GM12878 (cell line): ENCODE results near the gene SNRNP27. TPM values are rescaled to one million over a fixed set of nuclear protein-coding genes. Genes with fewer than 3 reads are reported as not detected.

ENCODE experiments used
- ATF7 ChIP-seq: fragments of 450-650 bp; IDR thresholded peaks from 2 replicates; pipeline ENCODE4 v1.6.1; 2016; ENCODE audit warnings: low read depth, mild to moderate bottlenecking
- HDAC2 ChIP-seq: fragments of 200-600 bp; sonication (generic); IDR thresholded peaks from 2 replicates; pipeline ENCODE4 v1.6.1; 2017
- KAT2A ChIP-seq: conservative IDR thresholded peaks from 2 replicates; pipeline ENCODE4 v1.6.1; 2011; ENCODE audit warnings: low read depth, low read length; ENCODE audit not compliant: control insufficient read depth
- NFXL1 ChIP-seq: fragments of 450-650 bp; IDR thresholded peaks from 2 replicates; pipeline ENCODE4 v1.6.1; 2017; ENCODE audit warnings: antibody characterized with exemption, mild to moderate bottlenecking, borderline replicate concordance
- NFYA ChIP-seq: IDR thresholded peaks from 2 replicates; pipeline ENCODE4 v1.6.1; 2011; ENCODE audit warnings: low read depth, mild to moderate bottlenecking, low read length, improper control_type of control experiment, borderline replicate concordance
- POLR2A ChIP-seq: IDR thresholded peaks from 2 replicates; pipeline ENCODE4 v1.6.1; 2011; ENCODE audit warnings: low read depth, mild to moderate bottlenecking, low read length
- RB1 ChIP-seq: fragments of 450-650 bp; formaldehyde crosslinking; IDR thresholded peaks from 2 replicates; pipeline ENCODE4 v1.6.1; 2017; ENCODE audit warnings: mild to moderate bottlenecking, borderline replicate concordance
- polyA plus RNA-seq, 11 experiments: library from polyadenylated mRNA; depleted of rRNA in 4 of 11; unstranded in 6 of 11; stranded (reverse) in 5 of 11; fragments of >200 nt; fragmentation: Nextera tagmentation in 4 of 11; fragmentation: Illumina TruSeq in 1 of 11; extraction: Ambion mirVana in 4 of 11; extraction: Trizol in 1 of 11; gene quantifications; 1 replicate in 1 of 11; 2 replicates in 10 of 11; pipeline versions ENCODE4 v1.2.1 to v1.2.3, GENCODE V29; 2011 to 2016; ENCODE audit warnings: inconsistent platforms in 2 of 11, missing spikeins in 2 of 11, low read depth in 1 of 11
- total RNA-seq, 4 experiments: library from RNA; depleted of rRNA in 3 of 4; stranded (reverse); fragments of >200 nt in 3 of 4; fragmentation: Illumina TruSeq in 1 of 4; extraction: Trizol in 1 of 4; gene quantifications; 2 replicates each; pipeline versions ENCODE4 v1.2.1 to v1.2.3, GENCODE V29; 2013 to 2021
- TF ChIP-seq, protein P1 (sequence below): fragments of 450-650 bp; formaldehyde crosslinking; IDR thresholded peaks from 2 replicates; pipeline ENCODE4 v1.4.0; 2022; ENCODE audit warnings: mild to moderate bottlenecking, moderate library complexity
- TF ChIP-seq, protein P2 (sequence below): fragments of 450-650 bp; IDR thresholded peaks from 2 replicates; pipeline ENCODE4 v1.6.1; 2018; ENCODE audit warnings: mild to moderate bottlenecking, low read depth, moderate library complexity; ENCODE audit not compliant: partially characterized antibody

SNRNP27 gene
- total and polyA plus RNA-seq, 10 of the 15 experiments (the other 5 are each of a cell fraction or from before 2014, with no cell fraction given) = 30.6 to 89.5 (median 49.2) TPM

DNA sequence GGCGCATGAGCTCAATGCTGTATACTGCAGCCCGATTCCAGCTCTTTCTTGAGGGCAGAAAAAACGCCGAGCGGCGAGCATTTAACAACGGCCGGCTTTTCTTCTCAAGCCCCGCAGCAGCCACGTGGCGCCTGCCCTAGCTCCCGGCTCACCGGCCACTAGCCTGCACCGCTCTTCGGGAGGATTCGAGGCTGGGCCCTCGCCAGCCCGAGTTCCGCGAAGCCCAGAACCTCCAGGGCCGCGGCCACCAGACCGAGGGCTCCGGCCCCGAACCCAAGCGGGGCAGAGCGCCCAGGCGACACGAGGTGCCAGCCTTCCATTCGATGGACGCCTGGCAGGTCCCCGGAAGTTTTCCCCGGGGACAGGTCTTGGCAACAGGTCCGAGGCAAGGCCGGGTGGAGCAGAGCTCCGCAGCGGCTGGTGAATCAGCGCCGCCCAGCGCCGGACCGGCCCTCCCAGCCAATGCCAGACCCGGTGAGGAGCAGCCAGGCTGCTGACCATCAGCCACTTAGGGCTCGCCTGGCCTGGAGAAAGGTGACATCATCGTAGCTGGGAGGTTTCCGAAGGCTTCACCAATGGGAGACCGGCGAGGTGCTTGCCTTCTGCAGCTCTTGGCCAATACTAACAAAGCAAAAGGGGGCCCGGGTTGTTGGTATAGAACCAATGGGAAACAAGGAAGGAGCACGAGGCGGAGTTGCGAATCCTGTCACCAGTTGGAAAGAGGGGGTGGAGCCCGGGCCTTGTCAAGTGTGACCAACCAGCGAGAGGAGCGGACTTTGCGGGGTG lies 20.6 kb downstream of the SNRNP27 start (continued):
- TF ChIP-seq, protein P1, sequence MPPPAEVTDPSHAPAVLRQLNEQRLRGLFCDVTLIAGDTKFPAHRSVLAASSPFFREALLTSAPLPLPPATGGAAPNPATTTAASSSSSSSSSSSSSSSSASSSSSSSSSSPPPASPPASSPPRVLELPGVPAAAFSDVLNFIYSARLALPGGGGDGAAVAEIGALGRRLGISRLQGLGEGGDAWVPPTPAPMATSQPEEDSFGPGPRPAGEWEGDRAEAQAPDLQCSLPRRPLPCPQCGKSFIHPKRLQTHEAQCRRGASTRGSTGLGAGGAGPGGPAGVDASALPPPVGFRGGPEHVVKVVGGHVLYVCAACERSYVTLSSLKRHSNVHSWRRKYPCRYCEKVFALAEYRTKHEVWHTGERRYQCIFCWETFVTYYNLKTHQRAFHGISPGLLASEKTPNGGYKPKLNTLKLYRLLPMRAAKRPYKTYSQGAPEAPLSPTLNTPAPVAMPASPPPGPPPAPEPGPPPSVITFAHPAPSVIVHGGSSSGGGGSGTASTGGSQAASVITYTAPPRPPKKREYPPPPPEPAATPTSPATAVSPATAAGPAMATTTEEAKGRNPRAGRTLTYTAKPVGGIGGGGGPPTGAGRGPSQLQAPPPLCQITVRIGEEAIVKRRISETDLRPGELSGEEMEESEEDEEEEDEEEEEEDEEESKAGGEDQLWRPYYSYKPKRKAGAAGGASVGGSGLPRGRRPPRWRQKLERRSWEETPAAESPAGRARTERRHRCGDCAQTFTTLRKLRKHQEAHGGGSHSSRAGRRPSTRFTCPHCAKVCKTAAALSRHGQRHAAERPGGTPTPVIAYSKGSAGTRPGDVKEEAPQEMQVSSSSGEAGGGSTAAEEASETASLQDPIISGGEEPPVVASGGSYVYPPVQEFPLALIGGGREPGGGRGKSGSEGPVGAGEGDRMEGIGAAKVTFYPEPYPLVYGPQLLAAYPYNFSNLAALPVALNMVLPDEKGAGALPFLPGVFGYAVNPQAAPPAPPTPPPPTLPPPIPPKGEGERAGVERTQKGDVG (CRISPR knock-in tag) = no peak
- TF ChIP-seq NFXL1 (no peak), NFYA (no peak), ATF7 (peak; percentile 99), HDAC2 (no peak; the same call in 1 of the 2 replicates), RB1 (0 out of 2 replicates have a peak, but pooled peaks have one; percentile 54), POLR2A (peak; percentile 85), KAT2A (no peak)
- TF ChIP-seq, protein P2, sequence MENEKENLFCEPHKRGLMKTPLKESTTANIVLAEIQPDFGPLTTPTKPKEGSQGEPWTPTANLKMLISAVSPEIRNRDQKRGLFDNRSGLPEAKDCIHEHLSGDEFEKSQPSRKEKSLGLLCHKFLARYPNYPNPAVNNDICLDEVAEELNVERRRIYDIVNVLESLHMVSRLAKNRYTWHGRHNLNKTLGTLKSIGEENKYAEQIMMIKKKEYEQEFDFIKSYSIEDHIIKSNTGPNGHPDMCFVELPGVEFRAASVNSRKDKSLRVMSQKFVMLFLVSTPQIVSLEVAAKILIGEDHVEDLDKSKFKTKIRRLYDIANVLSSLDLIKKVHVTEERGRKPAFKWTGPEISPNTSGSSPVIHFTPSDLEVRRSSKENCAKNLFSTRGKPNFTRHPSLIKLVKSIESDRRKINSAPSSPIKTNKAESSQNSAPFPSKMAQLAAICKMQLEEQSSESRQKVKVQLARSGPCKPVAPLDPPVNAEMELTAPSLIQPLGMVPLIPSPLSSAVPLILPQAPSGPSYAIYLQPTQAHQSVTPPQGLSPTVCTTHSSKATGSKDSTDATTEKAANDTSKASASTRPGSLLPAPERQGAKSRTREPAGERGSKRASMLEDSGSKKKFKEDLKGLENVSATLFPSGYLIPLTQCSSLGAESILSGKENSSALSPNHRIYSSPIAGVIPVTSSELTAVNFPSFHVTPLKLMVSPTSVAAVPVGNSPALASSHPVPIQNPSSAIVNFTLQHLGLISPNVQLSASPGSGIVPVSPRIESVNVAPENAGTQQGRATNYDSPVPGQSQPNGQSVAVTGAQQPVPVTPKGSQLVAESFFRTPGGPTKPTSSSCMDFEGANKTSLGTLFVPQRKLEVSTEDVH = no peak
